Adrenal gland (tissue), 5 donors: ENCODE results near the gene HABP2.

Source experiments
- CTCF ChIP-seq, 6 experiments: fragments of 450-650 bp in 4 of 6; fragments of 200-600 bp in 2 of 6; sonication (generic) in 1 of 6; IDR thresholded peaks; 1 replicate in 5 of 6; 2 replicates in 1 of 6; pipeline versions ENCODE4 v1.5.1 to v1.8.0; 2016 to 2021; ENCODE audit warnings: antibody characterized with exemption in 6 of 6, mild to moderate bottlenecking in 2 of 6, moderate library complexity in 1 of 6
- POLR2A ChIP-seq, 2 donors: fragments of 450-650 bp; IDR thresholded peaks; one replicate each; pipeline ENCODE4 v1.6.1; 2017; ENCODE audit warnings: antibody characterized with exemption in 2 of 2, mild to moderate bottlenecking in 2 of 2, moderate library complexity in 1 of 2
- donor health status: DM: no; HTN: no; CAD: no.

DNA sequence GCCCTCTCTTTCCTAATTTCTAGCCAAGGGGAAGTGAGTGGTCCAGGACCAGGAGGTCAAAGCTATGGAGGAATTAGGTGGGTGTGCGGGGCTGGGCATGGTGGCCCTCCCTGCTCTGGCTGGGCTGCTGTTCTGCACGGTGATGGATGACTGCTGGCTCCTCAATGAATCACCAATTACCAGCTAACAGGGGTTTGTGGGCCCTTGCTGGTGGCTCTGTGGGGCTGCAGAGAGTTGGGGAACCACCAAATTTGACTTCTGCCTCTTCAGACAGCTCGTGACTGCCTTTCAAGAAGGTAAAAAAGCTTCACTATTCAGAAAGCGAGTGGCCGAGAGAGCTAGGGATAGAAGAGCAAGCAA is 35.0 kb upstream of the HABP2 start:
- TF ChIP-seq POLR2A (IDR thresholded peaks at IDR 0.05) (no peak), CTCF (IDR thresholded peaks at IDR 0.05) (no peak)
